Measurements from ENCODE around the gene XCR1.

GRCh38 chr3:46021516-46021915 lies 5.8 kb downstream of the XCR1 start:
- no peak for TF ChIP-seq POLR2A (IDR thresholded peaks at IDR 0.05)
- no peak for TF ChIP-seq CTCF (IDR thresholded peaks at IDR 0.05 in 8 of 11, conservative IDR thresholded peaks at IDR 0.05 in 3 of 11)
